ENCODE measurements around the gene SASH1.

SASH1 gene

GRCh38 chr6:148406579-148407371 is 64.1 kb downstream of the SASH1 start:
- DNase-seq (ENCODE audit: low spot score): no peak

GRCh38 chr6:148407372-148407771 is 64.7 kb downstream of the SASH1 start:
- DNase-seq (ENCODE audit: low spot score): peak; percentile 24

- no peak for DNase-seq (ENCODE audit: low spot score)
These were observed 70.9 kb downstream of the SASH1 start for GRCh38 chr6:148413321-148414091.

GRCh38 chr6:148414092-148414489 is 71.5 kb downstream of the SASH1 start:
- DNase-seq (ENCODE audit: low spot score): no peak

- DNase-seq (ENCODE audit: low spot score): peak; percentile 45
These were observed 72.2 kb downstream of the SASH1 start for GRCh38 chr6:148414836-148415235.

GRCh38 chr6:148415511-148416260 is 73.0 kb downstream of the SASH1 start:
- no peak for DNase-seq (ENCODE audit: low spot score)

GRCh38 chr6:148416330-148416965 is 73.8 kb downstream of the SASH1 start:
- no peak for DNase-seq (ENCODE audit: low spot score)

GRCh38 chr6:148417045-148417444 is 74.4 kb downstream of the SASH1 start:
- no peak for DNase-seq (ENCODE audit: low spot score)

GRCh38 chr6:148419430-148419829 is 76.8 kb downstream of the SASH1 start:
- DNase-seq (ENCODE audit: low spot score): no peak

GRCh38 chr6:148422085-148422484 is 79.4 kb downstream of the SASH1 start:
- no peak for DNase-seq (ENCODE audit: low spot score)

GRCh38 chr6:148423133-148423532 is 80.5 kb downstream of the SASH1 start:
- DNase-seq (ENCODE audit: low spot score): no peak

- DNase-seq (ENCODE audit: low spot score): no peak
These were observed 81.1 kb downstream of the SASH1 start for GRCh38 chr6:148423601-148424270.

- DNase-seq (ENCODE audit: low spot score): no peak
These were observed 82.8 kb downstream of the SASH1 start for GRCh38 chr6:148425443-148425842.

- no peak for DNase-seq (ENCODE audit: low spot score)
These were observed 83.8 kb downstream of the SASH1 start for GRCh38 chr6:148426317-148426977.

- no peak for DNase-seq (ENCODE audit: low spot score)
These were observed 84.7 kb downstream of the SASH1 start for GRCh38 chr6:148427333-148427732.

GRCh38 chr6:148429423-148429822 is 86.8 kb downstream of the SASH1 start:
- no peak for DNase-seq (ENCODE audit: low spot score)

GRCh38 chr6:148430897-148431296 is 88.3 kb downstream of the SASH1 start:
- DNase-seq (ENCODE audit: low spot score): no peak

- DNase-seq (ENCODE audit: low spot score): no peak
These were observed 88.8 kb downstream of the SASH1 start for GRCh38 chr6:148431413-148431812.

GRCh38 chr6:148431840-148432239 is 89.2 kb downstream of the SASH1 start:
- no peak for DNase-seq (ENCODE audit: low spot score)

- DNase-seq (ENCODE audit: low spot score): peak; percentile 38
These were observed 90.0 kb downstream of the SASH1 start for GRCh38 chr6:148432462-148433195.
